B cell (primary cell): Measurements from ENCODE around the gene NIPSNAP3A. TPM values are rescaled to one million over a fixed set of nuclear protein-coding genes. Genes with fewer than 3 reads are reported as not detected.
A peak's percentile ranks its signal among the peaks of the same experiment; 100 is the strongest.

ENCODE experiments used
- ATAC-seq: fragments of 200-7000 bp; cut with Tn5 transposase; one replicate; pipeline ENCODE4 v1.10.0; 2021; ENCODE audit warnings: low read depth, mild to moderate bottlenecking, moderate number of reproducible peaks, moderate library complexity
- CTCF ChIA-PET: fragments of 350-600 bp; sonication (Branson Sonifier 250); formaldehyde crosslinking; loops from one replicate; lab custom pipeline; 2021; ENCODE audit warnings: antibody characterized with exemption, inconsistent platforms; lab: Charles Lee
- POLR2A ChIA-PET: fragments of 350-600 bp; sonication (Branson Sonifier 250); formaldehyde crosslinking; loops from one replicate; lab custom pipeline; 2021; ENCODE audit warnings: antibody characterized with exemption; lab: Charles Lee
- DNase-seq: peaks from one replicate; pipeline ENCODE4 v3.0.0; 2013
- H2AFZ ChIP-seq: 2 replicates; pipeline ENCODE4 v1.6.1; 2012; ENCODE audit warnings: mild to moderate bottlenecking, low read depth, low read length; ENCODE audit not compliant: insufficient read depth, poor library complexity, severe bottlenecking
- H3K27ac ChIP-seq, 2 donors: 1 replicate in 1 of 2; 2 replicates in 1 of 2; pipeline ENCODE4 v1.5.1; 2012 to 2013; ENCODE audit warnings: low read length in 2 of 2, mild to moderate bottlenecking in 2 of 2, moderate library complexity in 1 of 2
- H3K27me3 ChIP-seq, 4 experiments: fragments of 200-600 bp in 1 of 4; sonication (generic) in 1 of 4; replicated peaks in 1 of 4; 1 replicate in 2 of 4; 2 replicates in 2 of 4; pipeline versions ENCODE4 v1.6.1 to v1.7.0; 2013 to 2016; ENCODE audit warnings: low read length in 3 of 4, mild to moderate bottlenecking in 2 of 4, mixed read lengths in 1 of 4, moderate library complexity in 1 of 4; ENCODE audit not compliant: insufficient read depth in 4 of 4, control insufficient read depth in 3 of 4; ENCODE audit errors: control extremely low read depth in 1 of 4
- H3K36me3 ChIP-seq, 2 experiments: replicated peaks in 1 of 2; 1 replicate in 1 of 2; 2 replicates in 1 of 2; pipeline versions ENCODE4 v1.6.1 to v1.7.1; 2013; ENCODE audit warnings: low read length in 1 of 2; ENCODE audit not compliant: insufficient read depth in 2 of 2, control insufficient read depth in 1 of 2; ENCODE audit errors: control extremely low read depth in 1 of 2, extremely low read depth in 1 of 2
- H3K4me1 ChIP-seq, 2 donors: fragments of 200-600 bp in 1 of 2; sonication (generic) in 1 of 2; 1 replicate in 1 of 2; 2 replicates in 1 of 2; pipeline versions ENCODE4 v1.5.1 to v1.6.1; 2013 to 2017; ENCODE audit warnings: low read length in 2 of 2; ENCODE audit not compliant: control insufficient read depth in 2 of 2, insufficient read depth in 2 of 2
- H3K4me2 ChIP-seq: replicated peaks from 2 replicates; pipeline ENCODE3; 2012; ENCODE audit warnings: mild to moderate bottlenecking, low read depth, low read length; ENCODE audit not compliant: poor library complexity, severe bottlenecking
- H3K4me3 ChIP-seq, 5 experiments: fragments of 200-600 bp in 1 of 5; sonication (generic) in 1 of 5; 1 replicate in 3 of 5; 2 replicates in 2 of 5; pipeline versions ENCODE4 v1.5.1 to v1.7.0; 2011 to 2016; ENCODE audit warnings: low read length in 4 of 5, mild to moderate bottlenecking in 4 of 5, low read depth in 2 of 5, control low read depth in 1 of 5, moderate library complexity in 1 of 5; ENCODE audit not compliant: insufficient read depth in 1 of 5; ENCODE audit errors: control extremely low read depth in 1 of 5, extremely low read depth in 1 of 5
- H3K79me2 ChIP-seq: fragments of 200-600 bp; sonication (generic); one replicate; pipeline ENCODE4 v1.6.0; 2016; ENCODE audit warnings: low read length; ENCODE audit not compliant: control insufficient read depth, insufficient read depth
- H3K9ac ChIP-seq: fragments of 200-600 bp; sonication (generic); 2 replicates; pipeline ENCODE4 v1.6.1; 2017; ENCODE audit warnings: mild to moderate bottlenecking, low read length, moderate library complexity
- H3K9me3 ChIP-seq, 3 donors: one replicate each; pipeline versions ENCODE4 v1.6.1 to v1.7.1; 2013; ENCODE audit warnings: low read length in 2 of 3; ENCODE audit not compliant: control insufficient read depth in 2 of 3, insufficient read depth in 1 of 3; ENCODE audit errors: control extremely low read depth in 1 of 3
- H4K20me1 ChIP-seq: 2 replicates; pipeline ENCODE4 v1.6.0; 2012; ENCODE audit warnings: mild to moderate bottlenecking, low read length; ENCODE audit not compliant: insufficient read depth, control insufficient read depth, poor library complexity, severe bottlenecking
- H3K27ac Mint-ChIP-seq: one replicate; pipeline ENCODE4 v1.8.0; 2021; ENCODE audit warnings: mixed read lengths
- H3K27me3 Mint-ChIP-seq: one replicate; pipeline ENCODE4 v1.8.0; 2021; ENCODE audit warnings: mixed read lengths
- H3K4me1 Mint-ChIP-seq: one replicate; pipeline ENCODE4 v1.8.0; 2021; ENCODE audit warnings: mixed read lengths
- H3K4me3 Mint-ChIP-seq: one replicate; pipeline ENCODE4 v1.8.0; 2021; ENCODE audit warnings: mixed read lengths
- H3K9me3 Mint-ChIP-seq: one replicate; pipeline ENCODE4 v1.8.0; 2022; ENCODE audit warnings: mixed read lengths; ENCODE audit not compliant: insufficient read depth
- EZH2 ChIP-seq: IDR thresholded peaks from 2 replicates; pipeline ENCODE4 v1.6.1; 2012; ENCODE audit warnings: borderline replicate concordance, low read depth, mild to moderate bottlenecking, moderate library complexity, low read length; ENCODE audit not compliant: insufficient read depth, poor library complexity, severe bottlenecking
- WGBS: methylation state at CpG from one replicate; pipeline ENCODE4 v1.1.5; 2013; ENCODE audit warnings: missing lambda C conversion rate; ENCODE audit not compliant: insufficient coverage; 5-methylcytosine and 5-hydroxymethylcytosine counted together
- intact Hi-C: fragments of 100-400 bp; cut with micrococcal nuclease; formaldehyde crosslinking; loops from one replicate; pipeline ENCODE4 v1.10.0; 2022
- polyA plus RNA-seq: library from polyadenylated mRNA; depleted of rRNA; stranded (reverse); fragments of >200 nt; gene quantifications from 2 replicates; pipeline ENCODE4 v1.2.3, GENCODE V29; 2012
- total RNA-seq, 2 donors: library from RNA; stranded (reverse); fragments of 120-200 nt in 1 of 2; gene quantifications; 1 replicate in 1 of 2; 2 replicates in 1 of 2; pipeline versions ENCODE4 v1.2.3 to v1.2.4, GENCODE V29; 2013 to 2022
- TF ChIP-seq, protein P1 (sequence below): fragments of 200-600 bp; IDR thresholded peaks from one replicate; pipeline ENCODE4 v1.8.0; 2022; ENCODE audit warnings: antibody characterized with exemption, mild to moderate bottlenecking

Gene NIPSNAP3A
- total and polyA plus RNA-seq, 2 donors (not counting 1 experiment from before 2014, with no cell fraction given) = 9.4 to 23.6 TPM

GRCh38 chr9:104775574-104775936 is 28.1 kb downstream of the NIPSNAP3A start:
- ATAC-seq (peak; percentile 45), DNase-seq (no peak)
- H3K9ac ChIP-seq = peak overlapping the region; percentile 49
- CTCF ChIA-PET = interaction anchor here (1.0 to 1.7 kb wide), 3 partner anchors 14 to 469 kb away, joined by 4 read pairs; partner anchors contain the start of gene SLC44A1
- H3K27me3 ChIP-seq = no peaks in the 10 kb centered on the region
- Mint-ChIP-seq H3K4me1 (peaks cover 36% of the 10 kb centered on the region), H3K27me3 (no peaks in the 10 kb centered on the region), H3K4me3 (no peak overlapping the region), H3K9me3 (no peaks in the 10 kb centered on the region), H3K27ac (no peak overlapping the region)
- peaks cover 43% of the 10 kb centered on the region in 2 donors for H3K4me1 ChIP-seq
- H3K9me3 ChIP-seq = peaks cover 0 to 2% (median 0%) of the 10 kb centered on the region in 3 donors
- no peaks in the 10 kb centered on the region for H3K79me2 ChIP-seq
- TF ChIP-seq, protein P1, sequence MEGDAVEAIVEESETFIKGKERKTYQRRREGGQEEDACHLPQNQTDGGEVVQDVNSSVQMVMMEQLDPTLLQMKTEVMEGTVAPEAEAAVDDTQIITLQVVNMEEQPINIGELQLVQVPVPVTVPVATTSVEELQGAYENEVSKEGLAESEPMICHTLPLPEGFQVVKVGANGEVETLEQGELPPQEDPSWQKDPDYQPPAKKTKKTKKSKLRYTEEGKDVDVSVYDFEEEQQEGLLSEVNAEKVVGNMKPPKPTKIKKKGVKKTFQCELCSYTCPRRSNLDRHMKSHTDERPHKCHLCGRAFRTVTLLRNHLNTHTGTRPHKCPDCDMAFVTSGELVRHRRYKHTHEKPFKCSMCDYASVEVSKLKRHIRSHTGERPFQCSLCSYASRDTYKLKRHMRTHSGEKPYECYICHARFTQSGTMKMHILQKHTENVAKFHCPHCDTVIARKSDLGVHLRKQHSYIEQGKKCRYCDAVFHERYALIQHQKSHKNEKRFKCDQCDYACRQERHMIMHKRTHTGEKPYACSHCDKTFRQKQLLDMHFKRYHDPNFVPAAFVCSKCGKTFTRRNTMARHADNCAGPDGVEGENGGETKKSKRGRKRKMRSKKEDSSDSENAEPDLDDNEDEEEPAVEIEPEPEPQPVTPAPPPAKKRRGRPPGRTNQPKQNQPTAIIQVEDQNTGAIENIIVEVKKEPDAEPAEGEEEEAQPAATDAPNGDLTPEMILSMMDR = no peak
- TF ChIP-seq EZH2 = no peak
- no peaks in the 10 kb centered on the region for H4K20me1 ChIP-seq
- peak overlapping the region; percentile 68 for H2AFZ ChIP-seq
- intact Hi-C loops = loop anchor here (1.0 to 5.0 kb wide), 5 partner anchors 11 to 467 kb away; partner anchors contain the start of genes NIPSNAP3A, NIPSNAP3B and SLC44A1
- peak overlapping the region; percentile 77 to 81 for H3K27ac ChIP-seq
- H3K36me3 ChIP-seq = no peaks in the 10 kb centered on the region
- peak overlapping the region; percentile 52 for H3K4me2 ChIP-seq
- POLR2A ChIA-PET = interaction anchor here (1.5 to 2.0 kb wide), 2 partner anchors 12 to 28 kb away, joined by 6 to 9 read pairs; partner anchors contain the start of genes NIPSNAP3A and NIPSNAP3B
- no peak overlapping the region for H3K4me3 ChIP-seq

- no peaks in the 10 kb centered on the region for H3K27me3 ChIP-seq
- H3K4me1 ChIP-seq = peaks cover 41 to 43% of the 10 kb centered on the region in 2 donors
- H3K4me1 Mint-ChIP-seq = peaks cover 36% of the 10 kb centered on the region
- no peak for DNase-seq
- peak overlapping the region; percentile 77 to 81 for H3K27ac ChIP-seq
- intact Hi-C loops = loop anchor here (1.0 to 5.0 kb wide), 5 partner anchors 12 to 466 kb away; partner anchors contain the start of genes NIPSNAP3A, NIPSNAP3B and SLC44A1
- H3K9ac ChIP-seq = no peak overlapping the region
- ChIA-PET POLR2A (interaction anchor here (1.5 to 2.0 kb wide), 2 partner anchors 12 to 28 kb away, joined by 6 to 9 read pairs; partner anchors contain the start of genes NIPSNAP3A and NIPSNAP3B), CTCF (interaction anchor here (1.0 to 1.1 kb wide), 2 partner anchors 14 to 469 kb away, joined by 4 read pairs; partner anchors contain the start of gene SLC44A1)
- peaks cover 0 to 2% (median 0%) of the 10 kb centered on the region in 3 donors for H3K9me3 ChIP-seq
- no peak overlapping the region for H3K27ac Mint-ChIP-seq
- TF ChIP-seq EZH2 = no peak
- TF ChIP-seq, protein P1 = no peak
- H3K36me3 ChIP-seq = no peaks in the 10 kb centered on the region
- no peak for ATAC-seq
- H2AFZ ChIP-seq = no peak overlapping the region
- no peaks in the 10 kb centered on the region for H4K20me1 ChIP-seq
- H3K9me3 Mint-ChIP-seq = no peaks in the 10 kb centered on the region
- no peak overlapping the region for H3K4me3 Mint-ChIP-seq
- H3K4me3 ChIP-seq = no peak overlapping the region
- H3K79me2 ChIP-seq = no peaks in the 10 kb centered on the region
- 100% methylated on average over 2 of the region's 2 CpGs for WGBS
- peak overlapping the region; percentile 52 for H3K4me2 ChIP-seq
- H3K27me3 Mint-ChIP-seq = no peaks in the 10 kb centered on the region
These were observed 28.5 kb downstream of the NIPSNAP3A start for GRCh38 chr9:104775976-104776375.
